ENCODE results near the gene DCTN5.

DCTN5 gene

GRCh38 chr16:23679986-23680336 lies 38.7 kb downstream of the DCTN5 start:
- peak overlapping the region; percentile 78 for H3K27ac ChIP-seq
- DNase-seq (ENCODE audit: low spot score), result no peak
- ChIA-PET CTCF (interaction anchor here (1.8 kb wide), 1 partner anchor 48 kb away, joined by 11 read pairs; no protein-coding TSS in a partner anchor), POLR2A (ENCODE audit: low non-redundant PET) (no interaction called here)
- no peak for TF ChIP-seq CTCF (conservative IDR thresholded peaks at IDR 0.05; ENCODE audit: low read depth)

- H3K27ac ChIP-seq, result peak overlapping the region; percentile 31
- ChIA-PET POLR2A (ENCODE audit: low non-redundant PET) (no interaction called here), CTCF (no interaction called here)
- no peak for TF ChIP-seq CTCF (conservative IDR thresholded peaks at IDR 0.05; ENCODE audit: low read depth)
- DNase-seq (ENCODE audit: low spot score), result no peak
Observed at GRCh38 chr16:23682181-23682580, 40.9 kb downstream of the DCTN5 start.

- H3K27ac ChIP-seq, result peak overlapping the region; percentile 33
- ChIA-PET POLR2A (ENCODE audit: low non-redundant PET) (no interaction called here), CTCF (no interaction called here)
- no peak for TF ChIP-seq CTCF (conservative IDR thresholded peaks at IDR 0.05; ENCODE audit: low read depth)
- no peak for DNase-seq (ENCODE audit: low spot score)
Observed at GRCh38 chr16:23683487-23683886, 42.2 kb downstream of the DCTN5 start.

GRCh38 chr16:23687034-23687808 lies 46.0 kb downstream of the DCTN5 start:
- no peak overlapping the region for H3K27ac ChIP-seq
- ChIA-PET CTCF (no interaction called here), POLR2A (ENCODE audit: low non-redundant PET) (no interaction called here)
- no peak for DNase-seq (ENCODE audit: low spot score)
- no peak for TF ChIP-seq CTCF (conservative IDR thresholded peaks at IDR 0.05; ENCODE audit: low read depth)

- POLR2A ChIA-PET (ENCODE audit: low non-redundant PET), result no interaction called here
Observed at GRCh38 chr16:23689442-23690187, 48.3 kb downstream of the DCTN5 start.

More at GRCh38 chr16:23689442-23690187, 48.3 kb downstream of the DCTN5 start:
- no peak for TF ChIP-seq CTCF (conservative IDR thresholded peaks at IDR 0.05; ENCODE audit: low read depth)
- no peak for DNase-seq (ENCODE audit: low spot score)
- no peak overlapping the region for H3K27ac ChIP-seq
- CTCF ChIA-PET, result no interaction called here
